Parathyroid adenoma (tissue), 2 donors: ENCODE results near the gene BCL11B.

Experiments
- H2AFZ ChIP-seq: fragments of 300-600 bp; sonication (generic); one replicate; pipeline ENCODE4 v1.7.0; 2017; ENCODE audit warnings: antibody characterized with exemption, mild to moderate bottlenecking
- H3K27ac ChIP-seq: fragments of 300-600 bp; sonication (generic); one replicate; pipeline ENCODE4 v1.7.0; 2017
- H3K27me3 ChIP-seq: fragments of 300-600 bp; sonication (generic); one replicate; pipeline ENCODE4 v1.7.0; 2017; ENCODE audit warnings: low read length; ENCODE audit not compliant: control insufficient read depth, insufficient read depth
- H3K36me3 ChIP-seq: fragments of 300-600 bp; sonication (generic); one replicate; pipeline ENCODE4 v1.7.0; 2017; ENCODE audit warnings: low read length; ENCODE audit not compliant: control insufficient read depth, insufficient read depth
- H3K4me1 ChIP-seq: fragments of 300-600 bp; sonication (generic); one replicate; pipeline ENCODE4 v1.7.0; 2017; ENCODE audit warnings: control low read depth
- H3K4me2 ChIP-seq: fragments of 300-600 bp; sonication (generic); one replicate; pipeline ENCODE4 v1.7.0; 2017; ENCODE audit warnings: low read length
- H3K4me3 ChIP-seq: fragments of 300-600 bp; sonication (generic); one replicate; pipeline ENCODE4 v1.7.0; 2017; ENCODE audit warnings: low read depth, low read length
- H3K79me2 ChIP-seq: fragments of 300-600 bp; sonication (generic); one replicate; pipeline ENCODE4 v1.7.0; 2017; ENCODE audit warnings: control low read depth
- H3K9ac ChIP-seq: fragments of 300-600 bp; sonication (generic); one replicate; pipeline ENCODE4 v1.7.0; 2017; ENCODE audit warnings: mild to moderate bottlenecking
- H3K9me3 ChIP-seq: fragments of 300-600 bp; sonication (generic); one replicate; pipeline ENCODE4 v1.7.0; 2017; ENCODE audit warnings: low read length; ENCODE audit not compliant: control insufficient read depth
- CTCF ChIP-seq: fragments of 300-600 bp; sonication (generic); IDR thresholded peaks from one replicate; pipeline ENCODE4 v1.7.0; 2017; ENCODE audit warnings: antibody characterized with exemption, mild to moderate bottlenecking
- donor health status: primary hyperparathyroidism.

BCL11B gene

GRCh38 chr14:99174081-99174769 is 97.8 kb downstream of the BCL11B start:
- Histone ChIP-seq H3K79me2 (no peaks in the 10 kb centered on the region), H3K36me3 (no peaks in the 10 kb centered on the region), H3K27me3 (no peaks in the 10 kb centered on the region), H3K9me3 (no peaks in the 10 kb centered on the region), H3K4me3 (no peak overlapping the region), H3K27ac (no peak overlapping the region), H2AFZ (no peak overlapping the region), H3K9ac (no peak overlapping the region), H3K4me1 (no peaks in the 10 kb centered on the region), H3K4me2 (no peak overlapping the region)
- TF ChIP-seq CTCF: no peak

- Histone ChIP-seq H3K4me3 (no peak overlapping the region), H3K9ac (no peak overlapping the region), H3K79me2 (no peaks in the 10 kb centered on the region), H2AFZ (no peak overlapping the region), H3K36me3 (no peaks in the 10 kb centered on the region), H3K27ac (no peak overlapping the region), H3K4me2 (no peak overlapping the region), H3K4me1 (no peaks in the 10 kb centered on the region), H3K27me3 (no peaks in the 10 kb centered on the region), H3K9me3 (no peaks in the 10 kb centered on the region)
- TF ChIP-seq CTCF: no peak
Observed at GRCh38 chr14:99173506-99173905, 98.5 kb downstream of the BCL11B start.

- no peaks in the 10 kb centered on the region for H3K4me1 ChIP-seq
- TF ChIP-seq CTCF: no peak
- H3K27me3 ChIP-seq: no peaks in the 10 kb centered on the region
- no peaks in the 10 kb centered on the region for H3K79me2 ChIP-seq
- H3K9ac ChIP-seq: no peak overlapping the region
- H2AFZ ChIP-seq: no peak overlapping the region
- H3K4me3 ChIP-seq: no peak overlapping the region
- H3K4me2 ChIP-seq: no peak overlapping the region
- H3K27ac ChIP-seq: no peak overlapping the region
- H3K9me3 ChIP-seq: no peaks in the 10 kb centered on the region
- H3K36me3 ChIP-seq: no peaks in the 10 kb centered on the region
Observed at GRCh38 chr14:99173086-99173485, 98.9 kb downstream of the BCL11B start.

- Histone ChIP-seq H3K9ac (no peak overlapping the region), H3K27me3 (no peaks in the 10 kb centered on the region)
Observed at GRCh38 chr14:99171396-99171795, 100.6 kb downstream of the BCL11B start.

More at GRCh38 chr14:99171396-99171795, 100.6 kb downstream of the BCL11B start:
- H3K27ac ChIP-seq: no peak overlapping the region
- H3K36me3 ChIP-seq: no peaks in the 10 kb centered on the region
- no peaks in the 10 kb centered on the region for H3K9me3 ChIP-seq
- no peak for TF ChIP-seq CTCF
- no peak overlapping the region for H3K4me3 ChIP-seq
- H3K79me2 ChIP-seq: no peaks in the 10 kb centered on the region
- no peak overlapping the region for H3K4me2 ChIP-seq
- no peaks in the 10 kb centered on the region for H3K4me1 ChIP-seq
- no peak overlapping the region for H2AFZ ChIP-seq
